ENCODE results near the gene DDX3Y.

DDX3Y gene

DNA sequence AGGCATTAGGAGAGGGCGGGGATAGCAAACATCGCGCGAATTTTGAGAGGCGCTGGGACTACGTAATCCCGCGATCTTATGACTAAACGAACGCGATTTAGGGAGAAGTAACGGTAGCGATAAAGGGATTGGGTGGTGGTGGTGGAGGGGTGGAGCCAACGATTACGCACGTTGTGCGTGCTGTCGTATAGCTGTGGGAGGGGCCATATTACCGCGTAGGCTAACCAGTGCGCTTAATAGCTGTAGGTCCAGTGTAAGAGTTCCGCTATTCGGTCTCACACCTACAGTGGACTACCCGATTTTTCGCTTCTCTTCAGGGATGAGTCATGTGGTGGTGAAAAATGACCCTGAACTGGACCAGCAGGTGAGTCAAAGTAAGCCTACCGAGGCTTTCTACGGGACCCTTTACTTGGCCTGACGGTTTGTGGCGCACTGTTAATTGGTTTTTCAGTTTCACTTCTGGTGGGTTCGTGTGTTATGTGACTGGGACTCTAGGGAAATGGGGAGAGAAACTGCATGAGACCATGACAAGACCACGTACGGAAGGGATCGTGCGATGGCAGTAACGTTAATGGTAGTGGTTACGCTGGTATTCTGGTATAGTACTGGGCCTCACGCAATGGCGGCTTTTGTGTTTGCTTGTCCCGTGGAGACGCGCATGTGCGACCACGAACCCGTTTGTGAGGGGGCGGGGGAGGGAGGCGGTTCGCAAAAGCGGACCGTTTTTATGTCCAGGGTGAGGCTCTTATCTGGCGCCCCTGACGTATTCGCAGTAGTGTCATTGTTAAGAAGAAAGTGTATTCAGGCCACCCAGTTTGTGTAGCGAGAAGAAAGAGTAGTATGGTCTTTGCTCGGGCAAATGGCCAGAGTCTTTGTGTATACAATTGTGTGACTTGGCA, at the start of gene DDX3Y:
Gene DDX3Y (plus strand): TSS at position 251 of the 899 bp plus-strand sequence. CDS start 69 bp downstream, at position 320.
- peak within 1 kb of the TSS; percentile 80 for H3K27ac ChIP-seq
- DNase-seq (ENCODE audit: low read depth, low spot score): peak; percentile 82

DNA sequence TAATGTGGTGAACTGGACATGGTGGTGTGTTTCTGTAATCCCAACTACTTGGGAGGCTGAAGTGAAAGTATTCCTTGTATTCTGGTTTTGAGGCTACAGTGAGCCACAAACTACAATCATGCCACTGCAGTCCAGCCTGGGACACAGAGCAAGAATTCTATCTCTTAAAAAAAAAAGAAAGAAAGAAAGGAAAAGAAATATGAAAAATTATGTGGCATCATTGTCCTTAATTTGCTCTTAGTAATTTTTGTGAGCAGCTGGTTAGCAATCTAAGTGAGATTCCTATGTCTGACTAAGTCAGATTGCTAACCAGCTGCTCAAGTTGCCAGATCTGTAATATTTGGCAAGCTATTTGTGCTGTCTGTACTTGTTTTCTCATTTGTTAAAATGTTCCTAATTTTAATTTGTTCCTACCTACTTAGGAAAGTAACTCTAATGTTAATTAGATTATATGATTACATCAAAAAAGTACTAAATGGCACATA, 48.8 kb upstream of the DDX3Y start:
- DNase-seq (ENCODE audit: low read depth, low spot score): no peak
- peak overlapping the region; percentile 23 for H3K27ac ChIP-seq

DNA sequence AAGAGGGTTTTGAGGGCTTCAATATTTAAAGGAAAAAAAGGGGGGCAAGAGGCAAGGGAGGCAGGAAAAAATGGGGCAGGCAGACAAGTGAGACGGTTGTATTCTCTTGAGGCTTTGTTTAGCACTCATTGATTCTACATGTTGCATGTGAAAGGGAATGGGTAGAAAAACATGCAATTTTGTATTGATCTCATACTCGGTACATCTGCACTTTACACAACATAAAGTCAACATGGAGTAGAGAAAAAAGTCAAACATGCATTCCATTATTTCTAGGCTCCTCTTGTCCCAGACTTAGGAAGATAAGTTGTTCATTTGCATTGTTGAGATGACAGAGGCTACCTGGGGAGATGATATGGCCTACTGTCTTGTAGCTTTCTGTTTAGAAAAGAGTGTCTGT, 36.7 kb upstream of the DDX3Y start:
- no peak for DNase-seq (ENCODE audit: low read depth, low spot score)

GRCh38 chrY:12896973-12897372, 7.7 kb upstream of the DDX3Y start:
- H3K27ac ChIP-seq: no peak overlapping the region
- DNase-seq (ENCODE audit: low read depth, low spot score): no peak

More for the DNA sequence above, 36.7 kb upstream of the DDX3Y start:
- no peak overlapping the region for H3K27ac ChIP-seq

DNA sequence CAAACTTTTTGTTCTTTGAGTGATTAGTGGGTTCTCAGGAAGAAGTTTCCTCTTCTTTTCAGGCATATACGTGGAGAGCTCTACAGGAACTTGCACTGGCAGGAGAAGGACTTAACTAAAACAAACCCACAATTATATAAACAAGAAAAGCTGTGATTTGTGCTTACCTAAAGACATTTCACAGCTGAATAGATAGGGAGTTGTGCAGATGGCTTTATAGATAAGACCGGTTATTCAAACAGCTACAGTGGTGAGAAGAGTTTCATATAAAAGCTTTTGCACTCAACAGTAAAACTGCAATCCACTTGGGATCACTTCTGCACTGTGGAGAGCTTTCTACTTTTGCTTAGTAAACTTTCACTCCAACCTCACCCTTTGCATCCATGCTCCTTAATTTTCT, 6.1 kb upstream of the DDX3Y start:
- no peak overlapping the region for H3K27ac ChIP-seq
- DNase-seq (ENCODE audit: low read depth, low spot score): no peak

DNA sequence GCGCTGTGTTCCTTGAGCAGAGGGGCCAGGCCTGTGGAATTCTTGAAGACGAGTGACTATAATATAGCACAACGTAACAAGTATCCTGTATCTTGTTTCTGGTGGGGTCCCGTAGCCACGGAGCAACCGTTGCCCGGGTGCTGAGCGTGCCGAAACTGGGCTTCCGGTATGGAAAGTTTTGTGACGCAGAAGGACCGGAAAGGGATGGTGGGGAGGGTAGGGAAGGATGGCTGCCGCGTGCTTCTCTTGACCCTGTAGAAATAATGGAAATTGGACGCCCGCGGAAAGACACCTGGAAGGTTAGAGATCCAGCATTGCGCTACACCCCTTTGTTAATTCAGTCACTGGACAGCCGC, 827 bp downstream of the DDX3Y start:
- H3K27ac ChIP-seq: peak overlapping the region; percentile 80
- no peak for DNase-seq (ENCODE audit: low read depth, low spot score)

- DNase-seq (ENCODE audit: low read depth, low spot score): no peak
- peak overlapping the region; percentile 80 for H3K27ac ChIP-seq
Observed at GRCh38 chrY:12905895-12906294, 1.2 kb downstream of the DDX3Y start.

DNA sequence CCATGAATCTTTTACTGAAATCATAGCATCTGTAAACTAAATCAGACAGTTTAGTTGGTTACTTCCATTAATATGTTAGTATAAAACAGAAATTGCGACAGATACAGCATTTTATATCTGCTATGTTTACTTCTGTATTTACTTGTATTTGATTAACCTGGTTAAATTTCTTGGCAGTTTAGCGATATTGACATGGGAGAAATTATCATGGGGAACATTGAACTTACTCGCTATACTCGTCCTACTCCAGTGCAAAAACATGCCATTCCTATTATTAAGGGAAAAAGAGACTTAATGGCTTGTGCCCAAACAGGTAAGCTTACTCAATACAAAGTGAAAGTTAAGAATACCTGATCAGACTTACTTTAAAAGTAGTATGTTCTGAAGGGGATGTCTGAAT, 8.9 kb downstream of the DDX3Y start:
- DNase-seq (ENCODE audit: low read depth, low spot score): no peak
- H3K27ac ChIP-seq: no peak overlapping the region

DNA sequence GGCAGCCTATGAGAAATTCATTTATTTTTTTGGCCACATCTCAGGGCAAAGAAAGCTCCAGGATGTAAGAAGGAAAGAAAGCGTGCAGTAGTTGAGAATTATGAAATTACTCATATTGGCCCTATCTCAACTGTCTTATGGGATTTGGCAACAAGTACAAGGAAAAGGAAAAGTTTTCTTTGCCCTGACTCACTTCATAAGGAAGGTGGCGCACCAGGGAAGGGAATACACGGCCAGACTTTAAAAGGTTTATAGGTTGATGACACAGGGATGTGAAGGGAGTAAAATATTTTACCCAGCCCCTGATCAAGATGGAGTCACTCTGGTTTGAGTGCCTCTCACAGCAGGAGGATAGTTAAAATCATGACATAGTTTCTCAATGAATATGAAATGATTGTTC, 23.4 kb downstream of the DDX3Y start:
- no peak overlapping the region for H3K27ac ChIP-seq
- no peak for DNase-seq (ENCODE audit: low read depth, low spot score)

GRCh38 chrY:12941725-12942687, 37.3 kb downstream of the DDX3Y start:
- H3K27ac ChIP-seq: no peak overlapping the region
- DNase-seq (ENCODE audit: low read depth, low spot score): no peak
